Measurements from ENCODE around the gene NMU.

DNA sequence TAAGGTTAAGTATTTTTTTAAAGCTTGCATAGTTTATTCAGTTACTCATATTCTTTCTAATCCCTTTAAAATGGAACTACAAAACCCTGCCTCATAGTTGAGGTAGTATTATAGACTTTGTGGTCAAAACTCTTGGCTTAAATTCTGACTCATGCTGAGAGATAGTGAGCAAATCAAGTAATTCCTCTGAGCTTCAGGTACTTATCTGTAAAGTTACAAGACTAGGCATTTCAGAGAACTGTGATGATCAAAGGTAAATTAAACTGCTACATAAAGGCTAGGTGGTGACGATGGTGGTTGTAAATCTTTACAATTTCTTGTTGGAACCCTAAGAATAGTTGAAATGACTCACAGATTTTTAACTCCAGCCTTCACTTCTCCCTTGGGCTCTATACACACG lies 86.2 kb downstream of the NMU start:
- TF ChIP-seq NFRKB (IDR thresholded peaks at IDR 0.05) = no peak
- no peak for TF ChIP-seq SP1 (IDR thresholded peaks at IDR 0.05)
- no peak for TF ChIP-seq TARDBP (IDR thresholded peaks at IDR 0.05)

All from HEK293T (cell line).